ENCODE measurements around the gene CAMKK1. TPM values are rescaled to one million over a fixed set of nuclear protein-coding genes. Genes with fewer than 3 reads are reported as not detected.

The CAMKK1 gene
- polyA plus RNA-seq, 1 donor (not counting 4 experiments of a cell fraction or from before 2014, with no cell fraction given) = 2.5 TPM

GRCh38 chr17:3815122-3815521, 77.7 kb downstream of the CAMKK1 start:
- dilution Hi-C loops (cut with MboI; ENCODE audit: extremely low pct_ligation_motif_present, low sequenced_read_pairs) = no loop called here
- no peak overlapping the region for H3K9ac ChIP-seq (ENCODE audit: control insufficient read depth, extremely low read depth, insufficient read depth, low read length)
- TF ChIP-seq, protein P1, sequence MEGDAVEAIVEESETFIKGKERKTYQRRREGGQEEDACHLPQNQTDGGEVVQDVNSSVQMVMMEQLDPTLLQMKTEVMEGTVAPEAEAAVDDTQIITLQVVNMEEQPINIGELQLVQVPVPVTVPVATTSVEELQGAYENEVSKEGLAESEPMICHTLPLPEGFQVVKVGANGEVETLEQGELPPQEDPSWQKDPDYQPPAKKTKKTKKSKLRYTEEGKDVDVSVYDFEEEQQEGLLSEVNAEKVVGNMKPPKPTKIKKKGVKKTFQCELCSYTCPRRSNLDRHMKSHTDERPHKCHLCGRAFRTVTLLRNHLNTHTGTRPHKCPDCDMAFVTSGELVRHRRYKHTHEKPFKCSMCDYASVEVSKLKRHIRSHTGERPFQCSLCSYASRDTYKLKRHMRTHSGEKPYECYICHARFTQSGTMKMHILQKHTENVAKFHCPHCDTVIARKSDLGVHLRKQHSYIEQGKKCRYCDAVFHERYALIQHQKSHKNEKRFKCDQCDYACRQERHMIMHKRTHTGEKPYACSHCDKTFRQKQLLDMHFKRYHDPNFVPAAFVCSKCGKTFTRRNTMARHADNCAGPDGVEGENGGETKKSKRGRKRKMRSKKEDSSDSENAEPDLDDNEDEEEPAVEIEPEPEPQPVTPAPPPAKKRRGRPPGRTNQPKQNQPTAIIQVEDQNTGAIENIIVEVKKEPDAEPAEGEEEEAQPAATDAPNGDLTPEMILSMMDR (optimal IDR thresholded peaks at IDR 0.05 in 1 of 3, IDR thresholded peaks at IDR 0.05 in 1 of 3, conservative IDR thresholded peaks at IDR 0.05 in 1 of 3; ENCODE audit: extremely low read depth in 1 of 3, insufficient read depth in 2 of 3, low read length in 3 of 3) = no peak
- no peak for TF ChIP-seq EZH2 (IDR thresholded peaks at IDR 0.05; ENCODE audit: low read length)

DNA sequence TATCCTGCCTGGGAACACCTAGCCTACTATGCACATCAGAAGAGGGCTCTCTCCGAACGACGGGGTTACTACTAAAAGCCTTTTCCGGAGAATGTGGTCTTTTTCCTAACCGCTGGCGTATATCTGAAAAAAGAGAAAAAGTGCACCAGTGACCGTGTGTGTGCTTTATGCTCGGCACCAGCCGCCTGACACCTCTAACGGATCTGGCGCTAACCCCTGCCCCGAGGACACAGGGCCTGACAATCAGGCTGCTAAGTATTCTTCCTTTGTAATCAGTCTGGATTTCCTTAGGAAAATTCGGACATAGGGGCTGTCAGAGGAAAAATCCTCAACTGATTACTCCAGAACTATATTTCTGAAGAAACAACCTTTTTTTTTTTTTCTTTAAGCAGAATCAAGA, 78.5 kb downstream of the CAMKK1 start:
- TF ChIP-seq, protein P1 (optimal IDR thresholded peaks at IDR 0.05 in 1 of 3, IDR thresholded peaks at IDR 0.05 in 1 of 3, conservative IDR thresholded peaks at IDR 0.05 in 1 of 3; ENCODE audit: extremely low read depth in 1 of 3, insufficient read depth in 2 of 3, low read length in 3 of 3) = no peak
- no peak for TF ChIP-seq EZH2 (IDR thresholded peaks at IDR 0.05; ENCODE audit: low read length)
- H4K20me1 ChIP-seq (ENCODE audit: control insufficient read depth, extremely low read depth, insufficient read depth, low read length) = no peaks in the 10 kb centered on the region
- H3K79me2 ChIP-seq (ENCODE audit: control insufficient read depth, insufficient read depth, low read length) = no peaks in the 10 kb centered on the region
- H3K9ac ChIP-seq (ENCODE audit: control insufficient read depth, extremely low read depth, insufficient read depth, low read length) = no peak overlapping the region
- no peak overlapping the region for H3K27ac ChIP-seq (ENCODE audit: control insufficient read depth, insufficient read depth, low read length)
- no peak overlapping the region for H3K4me2 ChIP-seq (ENCODE audit: control insufficient read depth, extremely low read depth, insufficient read depth, low read depth, low read length)
- no peaks in the 10 kb centered on the region for H3K9me1 ChIP-seq (ENCODE audit: control insufficient read depth, extremely low read depth, insufficient read depth, low read length)
- no peak overlapping the region for H3K4me3 ChIP-seq (ENCODE audit: control insufficient read depth in 2 of 3, extremely low read depth in 1 of 3, insufficient read depth in 2 of 3, low read depth in 1 of 3, low read length in 3 of 3)
- no peaks in the 10 kb centered on the region for H3K27me3 ChIP-seq (ENCODE audit: control insufficient read depth, extremely low read depth, insufficient read depth, low read length)
- dilution Hi-C loops (cut with MboI; ENCODE audit: extremely low pct_ligation_motif_present, low sequenced_read_pairs) = no loop called here
- H2AFZ ChIP-seq (ENCODE audit: control insufficient read depth, low read length) = no peak overlapping the region
- H3K9me3 ChIP-seq (ENCODE audit: control insufficient read depth, low read depth, low read length) = no peaks in the 10 kb centered on the region
- FAIRE-seq (no peak), DNase-seq (ENCODE audit: low read depth, low spot score) (no peak)
- H3K4me1 ChIP-seq (ENCODE audit: control insufficient read depth, extremely low read depth, insufficient read depth, low read length) = peaks cover 24% of the 10 kb centered on the region
- H3K36me3 ChIP-seq (ENCODE audit: control insufficient read depth in 2 of 2, extremely low read depth in 1 of 2, insufficient read depth in 2 of 2, low read length in 2 of 2) = peaks cover 1 to 35% of the 10 kb centered on the region in 2 experiments

More at GRCh38 chr17:3815122-3815521, 77.7 kb downstream of the CAMKK1 start:
- H3K4me1 ChIP-seq (ENCODE audit: control insufficient read depth, extremely low read depth, insufficient read depth, low read length) = peaks cover 19% of the 10 kb centered on the region
- DNase-seq (ENCODE audit: low read depth, low spot score) (no peak), FAIRE-seq (no peak)
- H3K79me2 ChIP-seq (ENCODE audit: control insufficient read depth, insufficient read depth, low read length) = no peaks in the 10 kb centered on the region
- H3K4me3 ChIP-seq (ENCODE audit: control insufficient read depth in 2 of 3, extremely low read depth in 1 of 3, insufficient read depth in 2 of 3, low read depth in 1 of 3, low read length in 3 of 3) = no peak overlapping the region
- H3K36me3 ChIP-seq (ENCODE audit: control insufficient read depth in 2 of 2, extremely low read depth in 1 of 2, insufficient read depth in 2 of 2, low read length in 2 of 2) = peaks cover 3 to 35% of the 10 kb centered on the region in 2 experiments
- H4K20me1 ChIP-seq (ENCODE audit: control insufficient read depth, extremely low read depth, insufficient read depth, low read length) = no peaks in the 10 kb centered on the region
- H3K27me3 ChIP-seq (ENCODE audit: control insufficient read depth, extremely low read depth, insufficient read depth, low read length) = no peaks in the 10 kb centered on the region
- H3K9me1 ChIP-seq (ENCODE audit: control insufficient read depth, extremely low read depth, insufficient read depth, low read length) = no peaks in the 10 kb centered on the region
- no peak overlapping the region for H3K27ac ChIP-seq (ENCODE audit: control insufficient read depth, insufficient read depth, low read length)
- no peak overlapping the region for H2AFZ ChIP-seq (ENCODE audit: control insufficient read depth, low read length)
- H3K9me3 ChIP-seq (ENCODE audit: control insufficient read depth, low read depth, low read length) = no peaks in the 10 kb centered on the region
- H3K4me2 ChIP-seq (ENCODE audit: control insufficient read depth, extremely low read depth, insufficient read depth, low read depth, low read length) = no peak overlapping the region

All from keratinocyte (primary cell).